Cardiac muscle cell (in vitro differentiated cells and primary cell): ENCODE results near the gene PGGT1B. TPM values are rescaled to one million over a fixed set of nuclear protein-coding genes. Genes with fewer than 3 reads are reported as not detected.

Experiments used
- DNase-seq, 2 donors: peaks; one replicate each; pipeline versions ENCODE4 v3.0.0 to v3.0.0-alpha.2; 2010 to 2017; ENCODE audit warnings: low read depth in 1 of 2, low spot score in 1 of 2
- H3K27ac ChIP-seq: fragments of 200-600 bp; sonication (generic); 2 replicates; pipeline ENCODE4 v1.5.1; 2016
- H3K27me3 ChIP-seq: fragments of 200-600 bp; sonication (generic); 2 replicates; pipeline ENCODE4 v1.6.0; 2016; ENCODE audit warnings: control low read depth
- H3K36me3 ChIP-seq: fragments of 200-600 bp; sonication (generic); 2 replicates; pipeline ENCODE4 v1.5.1; 2016; ENCODE audit warnings: control low read depth
- H3K4me1 ChIP-seq: fragments of 200-600 bp; sonication (generic); 2 replicates; pipeline ENCODE4 v1.8.1; 2017; ENCODE audit warnings: low read depth, mild to moderate bottlenecking, mixed run types
- H3K4me3 ChIP-seq: fragments of 200-600 bp; sonication (generic); 2 replicates; pipeline ENCODE4 v1.5.1; 2016; ENCODE audit warnings: mild to moderate bottlenecking
- H3K9me3 ChIP-seq: fragments of 200-600 bp; sonication (generic); 2 replicates; pipeline ENCODE4 v1.5.1; 2017; ENCODE audit warnings: low read depth, mild to moderate bottlenecking, control low read depth
- CTCF ChIP-seq: IDR thresholded peaks from 2 replicates; pipeline ENCODE4 v1.5.1; 2012; ENCODE audit warnings: low read depth, mild to moderate bottlenecking, low read length
- polyA plus RNA-seq: library from polyadenylated mRNA; unstranded; fragments of >200 nt; fragmentation: Nextera tagmentation; extraction: Ambion mirVana; gene quantifications from 2 replicates; pipeline ENCODE4 v1.2.1, GENCODE V29; 2016
- total RNA-seq: library from RNA; depleted of rRNA; stranded (reverse); fragments of >200 nt; gene quantifications from 2 replicates; pipeline ENCODE4 v1.2.3, GENCODE V29; 2016

Gene PGGT1B
- total and polyA plus RNA-seq, 2 experiments from 2014 or later: 6.9 to 12.8 TPM

GRCh38 chr5:115181757-115182156, 80.9 kb downstream of the PGGT1B start:
- Histone ChIP-seq H3K4me1 (peaks cover 4% of the 10 kb centered on the region), H3K27me3 (peaks cover 64% of the 10 kb centered on the region), H3K27ac (no peak overlapping the region), H3K9me3 (no peaks in the 10 kb centered on the region), H3K36me3 (no peaks in the 10 kb centered on the region), H3K4me3 (no peak overlapping the region)
- TF ChIP-seq CTCF: no peak
- no peak for DNase-seq

- Histone ChIP-seq H3K27me3 (peaks cover 69% of the 10 kb centered on the region), H3K4me1 (peaks cover 4% of the 10 kb centered on the region), H3K9me3 (no peaks in the 10 kb centered on the region), H3K4me3 (peak overlapping the region; percentile 44), H3K36me3 (no peaks in the 10 kb centered on the region), H3K27ac (no peak overlapping the region)
- DNase-seq: peak; percentile 31 to 70
- no peak for TF ChIP-seq CTCF
These were observed 82.4 kb downstream of the PGGT1B start for GRCh38 chr5:115180165-115180709.

- H3K9me3 ChIP-seq: no peaks in the 10 kb centered on the region
- peak overlapping the region; percentile 44 for H3K4me3 ChIP-seq
- peak in 1 of 2 donors; percentile 63 for DNase-seq
- H3K27me3 ChIP-seq: peaks cover 76% of the 10 kb centered on the region
- peaks cover 4% of the 10 kb centered on the region for H3K4me1 ChIP-seq
- H3K27ac ChIP-seq: no peak overlapping the region
- H3K36me3 ChIP-seq: no peaks in the 10 kb centered on the region
- no peak for TF ChIP-seq CTCF
These were observed 83.1 kb downstream of the PGGT1B start for GRCh38 chr5:115179394-115180164.

GRCh38 chr5:115179030-115179393, 83.7 kb downstream of the PGGT1B start:
- no peak for DNase-seq
- H3K27me3 ChIP-seq: peaks cover 81% of the 10 kb centered on the region
- no peak overlapping the region for H3K4me3 ChIP-seq

GRCh38 chr5:115170929-115171510, 91.7 kb downstream of the PGGT1B start:
- no peaks in the 10 kb centered on the region for H3K4me1 ChIP-seq
- no peaks in the 10 kb centered on the region for H3K36me3 ChIP-seq
- no peak for DNase-seq
- H3K4me3 ChIP-seq: peak overlapping the region; percentile 65
- H3K27me3 ChIP-seq: peaks cover 60% of the 10 kb centered on the region
- no peak for TF ChIP-seq CTCF
- no peak overlapping the region for H3K27ac ChIP-seq
- no peaks in the 10 kb centered on the region for H3K9me3 ChIP-seq

More at GRCh38 chr5:115179030-115179393, 83.7 kb downstream of the PGGT1B start:
- peaks cover 4% of the 10 kb centered on the region for H3K4me1 ChIP-seq
- no peak overlapping the region for H3K27ac ChIP-seq
- no peaks in the 10 kb centered on the region for H3K9me3 ChIP-seq
- H3K36me3 ChIP-seq: no peaks in the 10 kb centered on the region
- TF ChIP-seq CTCF: no peak
